Endometrium (tissue), 2 donors: ENCODE results near the gene ADGRB2.

Experiments used
- FAIRE-seq: peaks from 2 replicates; lab custom pipeline; 2012; peaks lifted over from hg19 to GRCh38; lab: Jason Lieb, UNC
- donor health status: control.
- donor health status: control.

Gene ADGRB2

GRCh38 chr1:31700468-31701090 lies 63.6 kb downstream of the ADGRB2 start:
- no peak for FAIRE-seq

- FAIRE-seq = no peak
Observed at GRCh38 chr1:31699341-31699891, 64.7 kb downstream of the ADGRB2 start.

GRCh38 chr1:31697369-31697984 lies 66.7 kb downstream of the ADGRB2 start:
- FAIRE-seq = no peak

GRCh38 chr1:31696242-31696641 lies 67.9 kb downstream of the ADGRB2 start:
- FAIRE-seq = no peak

- FAIRE-seq = no peak
Observed at GRCh38 chr1:31695327-31695726, 68.8 kb downstream of the ADGRB2 start.

- no peak for FAIRE-seq
Observed at GRCh38 chr1:31694964-31695313, 69.2 kb downstream of the ADGRB2 start.

- FAIRE-seq = no peak
Observed at GRCh38 chr1:31694069-31694963, 69.8 kb downstream of the ADGRB2 start.

- FAIRE-seq = no peak
Observed at GRCh38 chr1:31693231-31693630, 70.9 kb downstream of the ADGRB2 start.

GRCh38 chr1:31691951-31692350 lies 72.2 kb downstream of the ADGRB2 start:
- FAIRE-seq = no peak

GRCh38 chr1:31691446-31691845 lies 72.7 kb downstream of the ADGRB2 start:
- FAIRE-seq = no peak

- FAIRE-seq = no peak
Observed at GRCh38 chr1:31690921-31691320, 73.2 kb downstream of the ADGRB2 start.

- FAIRE-seq = no peak
Observed at GRCh38 chr1:31689854-31690253, 74.3 kb downstream of the ADGRB2 start.

GRCh38 chr1:31689379-31689778 lies 74.8 kb downstream of the ADGRB2 start:
- FAIRE-seq = no peak

GRCh38 chr1:31688233-31688918 lies 75.8 kb downstream of the ADGRB2 start:
- FAIRE-seq = no peak

- FAIRE-seq = no peak
Observed at GRCh38 chr1:31687601-31688000, 76.5 kb downstream of the ADGRB2 start.

- FAIRE-seq = no peak
Observed at GRCh38 chr1:31685795-31686194, 78.3 kb downstream of the ADGRB2 start.

- no peak for FAIRE-seq
Observed at GRCh38 chr1:31683997-31684396, 80.1 kb downstream of the ADGRB2 start.

GRCh38 chr1:31681415-31681814 lies 82.7 kb downstream of the ADGRB2 start:
- no peak for FAIRE-seq

- no peak for FAIRE-seq
Observed at GRCh38 chr1:31679676-31680230, 84.4 kb downstream of the ADGRB2 start.

- FAIRE-seq = no peak
Observed at GRCh38 chr1:31679091-31679490, 85.0 kb downstream of the ADGRB2 start.

GRCh38 chr1:31678681-31679080 lies 85.5 kb downstream of the ADGRB2 start:
- FAIRE-seq = no peak

GRCh38 chr1:31677949-31678348 lies 86.2 kb downstream of the ADGRB2 start:
- FAIRE-seq = no peak
